Mesothelial cell of epicardium (in vitro differentiated cells): ENCODE measurements around the gene RPN1. TPM values are rescaled to one million over a fixed set of nuclear protein-coding genes. Genes with fewer than 3 reads are reported as not detected.

Source experiments
- DNase-seq, 2 experiments: peaks; one replicate each; pipeline ENCODE4 v3.0.0; 2021; ENCODE audit warnings: low spot score in 2 of 2; ENCODE audit not compliant: unreplicated experiment in 2 of 2
- H3K27ac Mint-ChIP-seq: 2 replicates; pipeline ENCODE4 v1.8.0; 2021; ENCODE audit warnings: mixed read lengths
- H3K27me3 Mint-ChIP-seq: 2 replicates; pipeline ENCODE4 v1.8.0; 2021; ENCODE audit warnings: low read depth, mixed read lengths
- H3K36me3 Mint-ChIP-seq: 2 replicates; pipeline ENCODE4 v1.8.0; 2021; ENCODE audit warnings: mixed read lengths
- H3K4me1 Mint-ChIP-seq: 2 replicates; pipeline ENCODE4 v1.8.0; 2021; ENCODE audit warnings: mixed read lengths
- H3K4me3 Mint-ChIP-seq: 2 replicates; pipeline ENCODE4 v1.8.0; 2021; ENCODE audit warnings: mild to moderate bottlenecking, moderate library complexity, mixed read lengths
- H3K9me3 Mint-ChIP-seq: 2 replicates; pipeline ENCODE4 v1.8.0; 2021; ENCODE audit warnings: mixed read lengths
- CTCF ChIP-seq: fragments of 200-600 bp; sonication (generic); IDR thresholded peaks from one replicate; pipeline ENCODE4 v1.5.0; 2021; ENCODE audit warnings: antibody characterized with exemption; ENCODE audit not compliant: unreplicated experiment
- total RNA-seq: library from RNA; stranded (reverse); gene quantifications from 3 replicates; pipeline ENCODE4 v1.2.1, GENCODE V29; 2021

RPN1 gene
- total RNA-seq, 1 donor from 2014 or later: 148 TPM

GRCh38 chr3:128577711-128578110 is 72.9 kb downstream of the RPN1 start:
- DNase-seq: no peak
- Mint-ChIP-seq H3K27ac (no peak overlapping the region), H3K4me1 (no peaks in the 10 kb centered on the region), H3K27me3 (peaks cover 2% of the 10 kb centered on the region), H3K36me3 (no peaks in the 10 kb centered on the region), H3K4me3 (no peak overlapping the region), H3K9me3 (no peaks in the 10 kb centered on the region)
- TF ChIP-seq CTCF: no peak

- no peak overlapping the region for H3K27ac Mint-ChIP-seq
- peaks cover 3% of the 10 kb centered on the region for H3K27me3 Mint-ChIP-seq
- H3K4me1 Mint-ChIP-seq: no peaks in the 10 kb centered on the region
- no peaks in the 10 kb centered on the region for H3K36me3 Mint-ChIP-seq
- no peaks in the 10 kb centered on the region for H3K9me3 Mint-ChIP-seq
- no peak overlapping the region for H3K4me3 Mint-ChIP-seq
- TF ChIP-seq CTCF: no peak
- no peak for DNase-seq
Measured at GRCh38 chr3:128576290-128576689, 74.3 kb downstream of the RPN1 start.

- TF ChIP-seq CTCF: no peak
- H3K9me3 Mint-ChIP-seq: no peaks in the 10 kb centered on the region
- H3K4me1 Mint-ChIP-seq: no peaks in the 10 kb centered on the region
Measured at GRCh38 chr3:128575777-128576176, 74.8 kb downstream of the RPN1 start.

GRCh38 chr3:128573707-128574162 is 76.9 kb downstream of the RPN1 start:
- H3K27me3 Mint-ChIP-seq: peaks cover 5% of the 10 kb centered on the region
- no peaks in the 10 kb centered on the region for H3K36me3 Mint-ChIP-seq
- H3K4me3 Mint-ChIP-seq: no peak overlapping the region
- no peak for DNase-seq
- TF ChIP-seq CTCF: no peak
- H3K27ac Mint-ChIP-seq: no peak overlapping the region
- no peaks in the 10 kb centered on the region for H3K4me1 Mint-ChIP-seq
- no peaks in the 10 kb centered on the region for H3K9me3 Mint-ChIP-seq

More at GRCh38 chr3:128575777-128576176, 74.8 kb downstream of the RPN1 start:
- no peak for DNase-seq
- Mint-ChIP-seq H3K27me3 (peaks cover 5% of the 10 kb centered on the region), H3K36me3 (no peaks in the 10 kb centered on the region), H3K27ac (no peak overlapping the region), H3K4me3 (no peak overlapping the region)

- H3K27me3 Mint-ChIP-seq: peaks cover 5% of the 10 kb centered on the region
- no peaks in the 10 kb centered on the region for H3K9me3 Mint-ChIP-seq
Measured at GRCh38 chr3:128573160-128573559, 77.5 kb downstream of the RPN1 start.

More at GRCh38 chr3:128573160-128573559, 77.5 kb downstream of the RPN1 start:
- Mint-ChIP-seq H3K36me3 (no peaks in the 10 kb centered on the region), H3K4me3 (no peak overlapping the region), H3K27ac (no peak overlapping the region), H3K4me1 (no peaks in the 10 kb centered on the region)
- TF ChIP-seq CTCF: no peak
- DNase-seq: no peak
